ENCODE measurements around the gene KRT1.

DNA sequence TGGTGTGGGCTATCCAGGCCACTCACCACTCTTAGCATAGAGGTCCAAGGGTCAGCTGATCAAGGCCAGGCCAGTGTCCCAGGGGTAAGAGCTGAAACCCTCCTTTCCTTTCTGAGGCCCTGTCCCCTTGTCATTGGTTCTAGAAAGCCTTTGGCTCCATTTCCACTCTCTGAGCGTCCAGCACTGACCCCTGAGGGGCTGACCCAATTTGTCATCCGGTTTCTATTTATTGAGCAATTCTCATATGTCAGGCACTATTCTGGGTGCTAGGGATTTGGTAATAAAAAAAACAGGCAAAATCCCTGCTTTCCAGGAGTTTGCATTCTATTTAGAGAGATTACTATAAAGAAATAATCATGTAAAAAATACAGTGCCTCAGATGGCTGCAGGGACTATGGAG is 19.8 kb upstream of the KRT1 start:
- TF ChIP-seq, protein P1, sequence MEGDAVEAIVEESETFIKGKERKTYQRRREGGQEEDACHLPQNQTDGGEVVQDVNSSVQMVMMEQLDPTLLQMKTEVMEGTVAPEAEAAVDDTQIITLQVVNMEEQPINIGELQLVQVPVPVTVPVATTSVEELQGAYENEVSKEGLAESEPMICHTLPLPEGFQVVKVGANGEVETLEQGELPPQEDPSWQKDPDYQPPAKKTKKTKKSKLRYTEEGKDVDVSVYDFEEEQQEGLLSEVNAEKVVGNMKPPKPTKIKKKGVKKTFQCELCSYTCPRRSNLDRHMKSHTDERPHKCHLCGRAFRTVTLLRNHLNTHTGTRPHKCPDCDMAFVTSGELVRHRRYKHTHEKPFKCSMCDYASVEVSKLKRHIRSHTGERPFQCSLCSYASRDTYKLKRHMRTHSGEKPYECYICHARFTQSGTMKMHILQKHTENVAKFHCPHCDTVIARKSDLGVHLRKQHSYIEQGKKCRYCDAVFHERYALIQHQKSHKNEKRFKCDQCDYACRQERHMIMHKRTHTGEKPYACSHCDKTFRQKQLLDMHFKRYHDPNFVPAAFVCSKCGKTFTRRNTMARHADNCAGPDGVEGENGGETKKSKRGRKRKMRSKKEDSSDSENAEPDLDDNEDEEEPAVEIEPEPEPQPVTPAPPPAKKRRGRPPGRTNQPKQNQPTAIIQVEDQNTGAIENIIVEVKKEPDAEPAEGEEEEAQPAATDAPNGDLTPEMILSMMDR (IDR thresholded peaks at IDR 0.05; ENCODE audit: poor library complexity, severe bottlenecking) = no peak
- TF ChIP-seq EP300 (conservative IDR thresholded peaks at IDR 0.05; ENCODE audit: poor library complexity, severe bottlenecking) (no peak), EZH2 (IDR thresholded peaks at IDR 0.05; ENCODE audit: borderline replicate concordance, insufficient read depth, low read length, poor library complexity, severe bottlenecking) (no peak), RAD21 (conservative IDR thresholded peaks at IDR 0.05) (no peak), MXI1 (conservative IDR thresholded peaks at IDR 0.05; ENCODE audit: poor library complexity, severe bottlenecking) (no peak), TAF1 (IDR thresholded peaks at IDR 0.05; ENCODE audit: low read depth) (no peak), SMC3 (conservative IDR thresholded peaks at IDR 0.05; ENCODE audit: poor library complexity) (no peak), POLR2AphosphoS5 (IDR thresholded peaks at IDR 0.05) (no peak)
- TF ChIP-seq, protein P2, sequence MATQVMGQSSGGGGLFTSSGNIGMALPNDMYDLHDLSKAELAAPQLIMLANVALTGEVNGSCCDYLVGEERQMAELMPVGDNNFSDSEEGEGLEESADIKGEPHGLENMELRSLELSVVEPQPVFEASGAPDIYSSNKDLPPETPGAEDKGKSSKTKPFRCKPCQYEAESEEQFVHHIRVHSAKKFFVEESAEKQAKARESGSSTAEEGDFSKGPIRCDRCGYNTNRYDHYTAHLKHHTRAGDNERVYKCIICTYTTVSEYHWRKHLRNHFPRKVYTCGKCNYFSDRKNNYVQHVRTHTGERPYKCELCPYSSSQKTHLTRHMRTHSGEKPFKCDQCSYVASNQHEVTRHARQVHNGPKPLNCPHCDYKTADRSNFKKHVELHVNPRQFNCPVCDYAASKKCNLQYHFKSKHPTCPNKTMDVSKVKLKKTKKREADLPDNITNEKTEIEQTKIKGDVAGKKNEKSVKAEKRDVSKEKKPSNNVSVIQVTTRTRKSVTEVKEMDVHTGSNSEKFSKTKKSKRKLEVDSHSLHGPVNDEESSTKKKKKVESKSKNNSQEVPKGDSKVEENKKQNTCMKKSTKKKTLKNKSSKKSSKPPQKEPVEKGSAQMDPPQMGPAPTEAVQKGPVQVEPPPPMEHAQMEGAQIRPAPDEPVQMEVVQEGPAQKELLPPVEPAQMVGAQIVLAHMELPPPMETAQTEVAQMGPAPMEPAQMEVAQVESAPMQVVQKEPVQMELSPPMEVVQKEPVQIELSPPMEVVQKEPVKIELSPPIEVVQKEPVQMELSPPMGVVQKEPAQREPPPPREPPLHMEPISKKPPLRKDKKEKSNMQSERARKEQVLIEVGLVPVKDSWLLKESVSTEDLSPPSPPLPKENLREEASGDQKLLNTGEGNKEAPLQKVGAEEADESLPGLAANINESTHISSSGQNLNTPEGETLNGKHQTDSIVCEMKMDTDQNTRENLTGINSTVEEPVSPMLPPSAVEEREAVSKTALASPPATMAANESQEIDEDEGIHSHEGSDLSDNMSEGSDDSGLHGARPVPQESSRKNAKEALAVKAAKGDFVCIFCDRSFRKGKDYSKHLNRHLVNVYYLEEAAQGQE (IDR thresholded peaks at IDR 0.05; ENCODE audit: borderline replicate concordance) = no peak

All from neural cell (in vitro differentiated cells).